ENCODE data around the gene ZG16.
"Not testable (repeated sequence)": the region's sequence is repeated elsewhere in the genome, so short reads cannot be mapped to it uniquely, and the experiment has no call there.

ZG16 gene

GRCh38 chr16:29789775-29790182 is 11.7 kb downstream of the ZG16 start:
- DNase-seq (ENCODE audit: low read depth), result no peak

GRCh38 chr16:29790183-29790948 is 12.3 kb downstream of the ZG16 start, which contains the start of gene KIF22:
Gene KIF22 (plus strand): TSS chr16:29790751. CDS start chr16:29790760, 9 bp downstream.
- peak; percentile 99 for DNase-seq (ENCODE audit: low read depth)

- no peak for DNase-seq (ENCODE audit: low read depth)
Measured at GRCh38 chr16:29790949-29791844, 13.1 kb downstream of the ZG16 start.

GRCh38 chr16:29791845-29792807 is 14.1 kb downstream of the ZG16 start:
- DNase-seq (ENCODE audit: low read depth), result no peak

GRCh38 chr16:29793153-29793552 is 15.1 kb downstream of the ZG16 start:
- not testable (repeated sequence) for DNase-seq (ENCODE audit: low read depth)

- DNase-seq (ENCODE audit: low read depth), result no peak
Measured at GRCh38 chr16:29794231-29794710, 16.2 kb downstream of the ZG16 start.

GRCh38 chr16:29802416-29802935 is 24.4 kb downstream of the ZG16 start:
- no peak for DNase-seq (ENCODE audit: low read depth)

GRCh38 chr16:29804020-29804419 is 26.0 kb downstream of the ZG16 start:
- no peak for DNase-seq (ENCODE audit: low read depth)

GRCh38 chr16:29804455-29805231 is 26.6 kb downstream of the ZG16 start:
- DNase-seq (ENCODE audit: low read depth), result no peak

GRCh38 chr16:29805232-29806098 is 27.4 kb downstream of the ZG16 start:
- peak; percentile 95 for DNase-seq (ENCODE audit: low read depth)

GRCh38 chr16:29806099-29806579 is 28.1 kb downstream of the ZG16 start, which contains the start of gene MAZ:
Gene MAZ (plus strand): TSS chr16:29806529. CDS start chr16:29806702, 173 bp downstream.
- DNase-seq (ENCODE audit: low read depth), result peak; percentile 65

- no peak for DNase-seq (ENCODE audit: low read depth)
Measured at GRCh38 chr16:29806641-29807425, 28.8 kb downstream of the ZG16 start.

- peak; percentile 82 for DNase-seq (ENCODE audit: low read depth)
Measured at GRCh38 chr16:29807426-29808218, 29.6 kb downstream of the ZG16 start.

- no peak for DNase-seq (ENCODE audit: low read depth)
Measured at GRCh38 chr16:29808219-29808900, 30.3 kb downstream of the ZG16 start.

- DNase-seq (ENCODE audit: low read depth), result no peak
Measured at GRCh38 chr16:29809031-29809747, 31.1 kb downstream of the ZG16 start.

All from stimulated activated CD8-positive, alpha-beta memory T cell treated with anti-CD3 and anti-CD28 coated beads, Interleukin-12 subunit alpha, Interleukin-12 subunit beta, amount 100 ng/mL, for 4 hours (primary cell).